H1 (cell line): ENCODE measurements around the gene MMADHC. TPM values are rescaled to one million over a fixed set of nuclear protein-coding genes. Genes with fewer than 3 reads are reported as not detected.

Experiments
- CTCF ChIA-PET: fragments of 300-600 bp; sonication (Branson Sonifier 250); formaldehyde crosslinking; loops from one replicate; lab custom pipeline; 2021; ENCODE audit not compliant: partially characterized antibody; lab: Charles Lee
- POLR2A ChIA-PET: fragments of 300-600 bp; sonication (Branson Sonifier 250); formaldehyde crosslinking; loops from one replicate; lab custom pipeline; 2021; ENCODE audit warnings: inconsistent platforms; ENCODE audit not compliant: partially characterized antibody; lab: Charles Lee
- DNase-seq, 2 experiments: peaks; one replicate each; pipeline versions ENCODE4 v3.0.0 to v3.0.0-alpha.2; 2010 to 2022; ENCODE audit warnings: low spot score in 2 of 2, low read depth in 1 of 2, mixed read lengths in 1 of 2
- FAIRE-seq: peaks from 2 replicates; lab custom pipeline; 2011; peaks lifted over from hg19 to GRCh38; lab: Jason Lieb, UNC
- H2AFZ ChIP-seq: 2 replicates; pipeline ENCODE4 v1.8.1; 2012; ENCODE audit warnings: low read length, inconsistent platforms
- H2AK5ac ChIP-seq: 2 replicates; pipeline ENCODE4 v1.6.1; 2013; ENCODE audit warnings: low read depth, low read length
- H2BK120ac ChIP-seq: replicated peaks from 2 replicates; pipeline ENCODE3; 2013; ENCODE audit warnings: low read depth, low read length, inconsistent platforms
- H2BK12ac ChIP-seq: 2 replicates; pipeline ENCODE4 v1.6.1; 2013; ENCODE audit warnings: low read depth, low read length
- H2BK15ac ChIP-seq: 2 replicates; pipeline ENCODE4 v1.6.1; 2013; ENCODE audit warnings: low read length
- H2BK20ac ChIP-seq: 2 replicates; pipeline ENCODE4 v1.6.1; 2013; ENCODE audit warnings: low read length
- H2BK5ac ChIP-seq: 2 replicates; pipeline ENCODE4 v1.6.1; 2013; ENCODE audit warnings: low read depth, low read length
- H3K14ac ChIP-seq: 2 replicates; pipeline ENCODE4 v1.6.1; 2013; ENCODE audit warnings: inconsistent platforms; ENCODE audit not compliant: insufficient read length
- H3K18ac ChIP-seq: 2 replicates; pipeline ENCODE4 v1.6.1; 2013; ENCODE audit warnings: low read length; ENCODE audit errors: extremely low read depth
- H3K23ac ChIP-seq: 2 replicates; pipeline ENCODE4 v1.6.1; 2013; ENCODE audit warnings: inconsistent platforms; ENCODE audit not compliant: insufficient read length
- H3K23me2 ChIP-seq: 2 replicates; pipeline ENCODE4 v1.6.1; 2013; ENCODE audit warnings: low read depth, low read length
- H3K27ac ChIP-seq: 2 replicates; pipeline ENCODE4 v1.6.1; 2011; ENCODE audit warnings: low read depth, low read length, inconsistent platforms
- H3K27me3 ChIP-seq, 4 experiments: replicated peaks in 1 of 4; 1 replicate in 1 of 4; 2 replicates in 3 of 4; pipeline versions ENCODE4 v1.6.1 to v1.8.1; 2011 to 2013; ENCODE audit warnings: low read length in 3 of 4, mild to moderate bottlenecking in 3 of 4, inconsistent platforms in 2 of 4, mixed read lengths in 2 of 4, moderate library complexity in 1 of 4; ENCODE audit not compliant: control insufficient read depth in 3 of 4, insufficient read depth in 3 of 4; ENCODE audit errors: extremely low read depth in 1 of 4
- H3K36me3 ChIP-seq, 4 experiments: 2 replicates each; pipeline versions ENCODE4 v1.6.1 to v1.8.1; 2011 to 2013; ENCODE audit warnings: mild to moderate bottlenecking in 4 of 4, low read length in 3 of 4, moderate library complexity in 2 of 4, control low read depth in 1 of 4, inconsistent platforms in 1 of 4; ENCODE audit not compliant: insufficient read depth in 4 of 4, control insufficient read depth in 2 of 4
- H3K4ac ChIP-seq: replicated peaks from 2 replicates; pipeline ENCODE3; 2013; ENCODE audit warnings: low read length, low read depth, mixed read lengths, inconsistent platforms; ENCODE audit not compliant: insufficient read length
- H3K4me1 ChIP-seq, 4 experiments: replicated peaks in 1 of 4; 1 replicate in 1 of 4; 2 replicates in 3 of 4; pipeline versions ENCODE4 v1.6.1 to v1.8.1; 2011 to 2013; ENCODE audit warnings: low read length in 3 of 4, inconsistent platforms in 2 of 4, mixed read lengths in 1 of 4; ENCODE audit not compliant: insufficient read depth in 4 of 4, control insufficient read depth in 3 of 4
- H3K4me2 ChIP-seq, 2 experiments: 2 replicates each; pipeline versions ENCODE4 v1.6.1 to v1.8.1; 2011 to 2013; ENCODE audit warnings: low read depth in 2 of 2, low read length in 2 of 2, control low read depth in 1 of 2, inconsistent platforms in 1 of 2, mild to moderate bottlenecking in 1 of 2; ENCODE audit not compliant: insufficient read depth in 1 of 2
- H3K4me3 ChIP-seq, 4 experiments: fragments of 200-600, 300-600 bp in 1 of 4; sonication (generic), shearing (Covaris generic), sonication (Bioruptor Twin) in 1 of 4; 2 replicates each; pipeline versions ENCODE4 v1.5.1 to v1.8.1; 2011 to 2016; ENCODE audit warnings: low read length in 4 of 4, low read depth in 3 of 4, control low read depth in 2 of 4, inconsistent platforms in 2 of 4, mild to moderate bottlenecking in 2 of 4, mixed read lengths in 1 of 4, moderate library complexity in 1 of 4; ENCODE audit not compliant: insufficient read depth in 2 of 4; ENCODE audit errors: extremely low read depth in 1 of 4
- H3K56ac ChIP-seq: replicated peaks from 2 replicates; pipeline ENCODE3; 2013; ENCODE audit warnings: low read depth, mild to moderate bottlenecking, mixed read lengths, low read length, inconsistent platforms; ENCODE audit not compliant: insufficient read length
- H3K79me1 ChIP-seq: 2 replicates; pipeline ENCODE4 v1.6.1; 2013; ENCODE audit warnings: low read depth, low read length, control low read depth
- H3K79me2 ChIP-seq, 2 experiments: 2 replicates each; pipeline versions ENCODE4 v1.6.1 to v1.8.1; 2012 to 2013; ENCODE audit warnings: low read length in 2 of 2, mild to moderate bottlenecking in 2 of 2, inconsistent platforms in 1 of 2; ENCODE audit not compliant: insufficient read depth in 2 of 2, control insufficient read depth in 1 of 2
- H3K9ac ChIP-seq, 4 experiments: replicated peaks in 1 of 4; 1 replicate in 1 of 4; 2 replicates in 3 of 4; pipeline versions ENCODE4 v1.6.1 to v1.8.1; 2011 to 2013; ENCODE audit warnings: low read depth in 3 of 4, low read length in 3 of 4, control low read depth in 2 of 4, mild to moderate bottlenecking in 2 of 4, moderate library complexity in 2 of 4, inconsistent platforms in 1 of 4; ENCODE audit errors: extremely low read depth in 1 of 4
- H3K9me3 ChIP-seq, 2 experiments: 2 replicates each; pipeline versions ENCODE4 v1.6.1 to v1.8.1; 2012 to 2013; ENCODE audit warnings: mild to moderate bottlenecking in 2 of 2, moderate library complexity in 2 of 2, control low read depth in 1 of 2, inconsistent platforms in 1 of 2, low read depth in 1 of 2, low read length in 1 of 2, mixed read lengths in 1 of 2; ENCODE audit not compliant: insufficient read depth in 2 of 2
- H4K20me1 ChIP-seq, 2 experiments: replicated peaks in 1 of 2; 2 replicates each; pipeline versions ENCODE3 to v1.8.1; 2011 to 2013; ENCODE audit warnings: inconsistent platforms in 2 of 2, low read length in 2 of 2, mild to moderate bottlenecking in 1 of 2; ENCODE audit not compliant: insufficient read depth in 2 of 2, control insufficient read depth in 1 of 2
- H4K5ac ChIP-seq: 2 replicates; pipeline ENCODE4 v1.6.1; 2013; ENCODE audit warnings: low read length, low read depth, mixed read lengths, inconsistent platforms; ENCODE audit not compliant: insufficient read length
- H4K8ac ChIP-seq: 2 replicates; pipeline ENCODE4 v1.8.0; 2013; ENCODE audit warnings: mild to moderate bottlenecking, moderate library complexity, low read length, inconsistent platforms; ENCODE audit not compliant: insufficient read depth; ENCODE audit errors: extremely low read depth
- H4K91ac ChIP-seq: replicated peaks from 2 replicates; pipeline ENCODE3; 2013; ENCODE audit warnings: low read length, mixed read lengths, inconsistent platforms; ENCODE audit not compliant: insufficient read length
- ASH2L ChIP-seq: fragments of 200-600, 300-600 bp; sonication (generic); IDR thresholded peaks from one replicate; pipeline ENCODE4 v1.7.1; 2017; ENCODE audit warnings: low read length
- CEBPB ChIP-seq: IDR thresholded peaks from 2 replicates; pipeline ENCODE4 v1.6.1; 2012; ENCODE audit warnings: low read depth, low read length
- EZH2 ChIP-seq: fragments of 200-600 bp; sonication (generic); IDR thresholded peaks from 2 replicates; pipeline ENCODE4 v1.7.1; 2012; ENCODE audit warnings: low read depth, mild to moderate bottlenecking, moderate library complexity, low read length, inconsistent platforms; ENCODE audit not compliant: severe bottlenecking
- HDAC2 ChIP-seq, 2 experiments: fragments of 300-600 bp in 1 of 2; sonication (generic) in 1 of 2; IDR thresholded peaks; 2 replicates each; pipeline ENCODE4 v1.6.1; 2011 to 2012; ENCODE audit warnings: low read depth in 2 of 2, low read length in 2 of 2, mild to moderate bottlenecking in 2 of 2, moderate library complexity in 2 of 2, borderline replicate concordance in 1 of 2, inconsistent platforms in 1 of 2
- JUN ChIP-seq: IDR thresholded peaks from 2 replicates; pipeline ENCODE4 v1.6.1; 2011; ENCODE audit warnings: low read depth, mild to moderate bottlenecking, improper control_type of control experiment, low read length
- NRF1 ChIP-seq: IDR thresholded peaks from 2 replicates; pipeline ENCODE4 v1.6.1; 2011; ENCODE audit warnings: mild to moderate bottlenecking, low read depth, low read length, improper control_type of control experiment
- PHF8 ChIP-seq: fragments of 200-600 bp; sonication (generic); conservative IDR thresholded peaks from 2 replicates; pipeline ENCODE4 v1.7.1; 2012; ENCODE audit warnings: low read depth, mild to moderate bottlenecking, inconsistent platforms, low read length, moderate library complexity
- RAD21 ChIP-seq, 2 experiments: IDR thresholded peaks in 1 of 2; conservative IDR thresholded peaks in 1 of 2; 2 replicates each; pipeline ENCODE4 v1.6.1; 2011; ENCODE audit warnings: low read depth in 2 of 2, low read length in 2 of 2, improper control_type of control experiment in 1 of 2, inconsistent platforms in 1 of 2, mild to moderate bottlenecking in 1 of 2, moderate library complexity in 1 of 2
- RFX5 ChIP-seq: IDR thresholded peaks from 2 replicates; pipeline ENCODE4 v1.6.1; 2011; ENCODE audit warnings: low read depth, low read length, improper control_type of control experiment, borderline replicate concordance
- SIN3A ChIP-seq, 2 experiments: IDR thresholded peaks in 1 of 2; conservative IDR thresholded peaks in 1 of 2; 2 replicates each; pipeline ENCODE4 v1.6.1; 2011 to 2012; ENCODE audit warnings: low read length in 2 of 2, improper control_type of control experiment in 1 of 2, low read depth in 1 of 2, mild to moderate bottlenecking in 1 of 2
- SP2 ChIP-seq: IDR thresholded peaks from 2 replicates; pipeline ENCODE4 v1.6.1; 2012; ENCODE audit warnings: mild to moderate bottlenecking, low read length, inconsistent platforms
- TEAD4 ChIP-seq: IDR thresholded peaks from 2 replicates; pipeline ENCODE4 v1.6.1; 2012; ENCODE audit warnings: low read depth, low read length, inconsistent platforms, mixed read lengths
- polyA plus RNA-seq, 7 experiments: library from polyadenylated mRNA; depleted of rRNA in 3 of 7; stranded (reverse) in 5 of 7; unstranded in 2 of 7; fragments of >200 nt in 5 of 7; fragments of 200-250 nt in 2 of 7; gene quantifications; 1 replicate in 5 of 7; 2 replicates in 1 of 7; 4 replicates in 1 of 7; pipeline versions ENCODE4 v1.2.1 to v1.2.3, GENCODE V29; 2011 to 2013; ENCODE audit warnings: missing spikeins in 2 of 7, mixed read lengths in 2 of 7
- total RNA-seq: library from RNA; stranded (reverse); fragmentation: NEBNext Ultra II Directional; extraction: Animal tissue kit (Norgen Biotek cat#: 25700); gene quantifications from 2 replicates; pipeline ENCODE4 v1.2.1, GENCODE V29; 2021

Gene MMADHC
- total and polyA plus RNA-seq, 2 of the 8 experiments (the other 6 are each of a cell fraction or from before 2014, with no cell fraction given), result 61.1 to 130 TPM

- TF ChIP-seq HDAC2 (IDR thresholded peaks at IDR 0.05; ENCODE audit: borderline replicate concordance in 1 of 2, low read depth in 2 of 2, low read length in 2 of 2), result no peak
Measured at GRCh38 chr2:149630445-149630844, 42.9 kb upstream of the MMADHC start (continued).

GRCh38 chr2:149629026-149629425 lies 41.5 kb upstream of the MMADHC start:
- FAIRE-seq (no peak), DNase-seq (no peak)
- Histone ChIP-seq H2AFZ (no peak overlapping the region), H3K18ac (no peak overlapping the region), H3K23me2 (no peaks in the 10 kb centered on the region), H3K79me2 (no peaks in the 10 kb centered on the region), H4K91ac (no peak overlapping the region), H3K27ac (no peak overlapping the region), H2BK5ac (no peak overlapping the region), H2BK12ac (no peak overlapping the region), H3K4me3 (no peak overlapping the region), H3K9ac (no peak overlapping the region), H3K4ac (no peak overlapping the region), H3K4me1 (no peaks in the 10 kb centered on the region), H3K79me1 (no peaks in the 10 kb centered on the region), H4K5ac (no peak overlapping the region), H4K8ac (no peak overlapping the region), H3K56ac (no peak overlapping the region), H3K4me2 (no peak overlapping the region), H2BK15ac (no peak overlapping the region), H2AK5ac (no peak overlapping the region), H2BK20ac (no peak overlapping the region), H3K27me3 (no peaks in the 10 kb centered on the region), H2BK120ac (no peak overlapping the region), H3K14ac (no peak overlapping the region), H4K20me1 (no peaks in the 10 kb centered on the region), H3K36me3 (no peaks in the 10 kb centered on the region), H3K23ac (no peak overlapping the region), H3K9me3 (no peaks in the 10 kb centered on the region)
- POLR2A ChIA-PET, result no interaction called here
- CTCF ChIA-PET, result interaction anchor here (1.1 kb wide), 1 partner anchor 85 kb away, joined by 3 read pairs; no protein-coding TSS in a partner anchor
- TF ChIP-seq TEAD4, result no peak
- no peak for TF ChIP-seq NRF1
- TF ChIP-seq SP2, result no peak
- no peak for TF ChIP-seq HDAC2 (IDR thresholded peaks at IDR 0.05; ENCODE audit: borderline replicate concordance in 1 of 2, low read depth in 2 of 2, low read length in 2 of 2)
- no peak for TF ChIP-seq RAD21 (IDR thresholded peaks at IDR 0.05 in 1 of 2, conservative IDR thresholded peaks at IDR 0.05 in 1 of 2; ENCODE audit: low read depth in 2 of 2, low read length in 2 of 2)
- no peak for TF ChIP-seq ASH2L
- TF ChIP-seq EZH2, result no peak
- no peak for TF ChIP-seq JUN
- no peak for TF ChIP-seq CEBPB
- no peak for TF ChIP-seq RFX5
- no peak for TF ChIP-seq SIN3A (conservative IDR thresholded peaks at IDR 0.05 in 1 of 2, IDR thresholded peaks at IDR 0.05 in 1 of 2; ENCODE audit: low read depth in 1 of 2, low read length in 2 of 2)
- no peak for TF ChIP-seq PHF8
